GM08714 (cell line): ENCODE measurements around the gene PXDN.

Experiments used
- H3K4me3 ChIP-seq: fragments of 200-500 bp; sonication (Bioruptor generic); 2 replicates; pipeline ENCODE4 v1.5.1; 2014; ENCODE audit warnings: mild to moderate bottlenecking, low read length, inconsistent platforms
- ZNF274 ChIP-seq: IDR thresholded peaks from 2 replicates; pipeline ENCODE4 v1.6.1; 2012; ENCODE audit warnings: mild to moderate bottlenecking, low read depth, low read length

PXDN gene

GRCh38 chr2:1617425-1618021, 126.8 kb downstream of the PXDN start:
- TF ChIP-seq ZNF274 = no peak
- H3K4me3 ChIP-seq = no peak overlapping the region

DNA sequence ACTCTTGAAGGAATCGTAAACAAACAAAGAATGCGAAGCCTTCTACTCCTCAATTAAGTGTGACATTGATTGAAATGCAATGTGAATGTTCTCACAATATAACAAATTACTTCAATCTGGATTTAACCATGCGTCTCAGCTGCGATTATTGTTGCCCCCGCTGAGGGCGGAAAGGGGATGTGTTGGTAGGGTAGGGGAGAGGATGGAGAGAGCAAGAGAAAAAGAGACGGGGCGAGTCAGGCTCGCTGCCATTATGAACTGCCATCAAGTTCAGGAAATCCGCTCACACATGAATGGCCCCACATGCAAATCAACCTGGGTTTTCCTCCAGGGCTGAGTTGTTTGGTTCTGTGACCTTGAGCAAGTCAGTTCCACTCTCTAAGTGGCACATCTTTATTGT, 129.8 kb downstream of the PXDN start:
- TF ChIP-seq ZNF274 = no peak
- no peak overlapping the region; the same call in 1 of the 2 replicates for H3K4me3 ChIP-seq

- H3K4me3 ChIP-seq = no peak overlapping the region
Observed at GRCh38 chr2:1613731-1614354, 130.5 kb downstream of the PXDN start.

DNA sequence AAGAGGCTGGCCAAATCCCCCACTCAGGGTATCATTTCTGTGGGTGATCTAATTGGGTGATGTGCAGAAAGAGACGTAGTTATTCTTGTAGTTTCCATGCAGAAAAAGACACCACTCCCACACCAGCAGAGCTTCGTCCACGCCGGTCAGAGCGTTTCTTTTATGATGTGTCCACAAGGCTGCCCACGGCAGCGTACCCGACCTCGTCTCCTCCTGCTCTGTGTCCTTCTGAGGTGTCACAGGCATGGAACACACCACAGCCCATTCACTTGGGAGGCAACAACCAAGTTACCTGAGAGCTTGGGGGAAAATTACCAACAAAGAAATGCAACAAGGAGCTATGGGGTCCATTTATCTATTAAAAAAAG, 131.3 kb downstream of the PXDN start:
- no peak for TF ChIP-seq ZNF274
- H3K4me3 ChIP-seq = no peak overlapping the region

More at GRCh38 chr2:1613731-1614354, 130.5 kb downstream of the PXDN start:
- no peak for TF ChIP-seq ZNF274

- no peak overlapping the region for H3K4me3 ChIP-seq
- no peak for TF ChIP-seq ZNF274
Observed at GRCh38 chr2:1612391-1613077, 131.8 kb downstream of the PXDN start.

- TF ChIP-seq ZNF274 = no peak
- no peak overlapping the region for H3K4me3 ChIP-seq
Observed at GRCh38 chr2:1611886-1612285, 132.4 kb downstream of the PXDN start.

- no peak overlapping the region for H3K4me3 ChIP-seq
Observed at GRCh38 chr2:1610096-1610485, 134.2 kb downstream of the PXDN start.

GRCh38 chr2:1609485-1610095, 134.7 kb downstream of the PXDN start:
- no peak for TF ChIP-seq ZNF274
- H3K4me3 ChIP-seq = no peak overlapping the region

More at GRCh38 chr2:1610096-1610485, 134.2 kb downstream of the PXDN start:
- no peak for TF ChIP-seq ZNF274

DNA sequence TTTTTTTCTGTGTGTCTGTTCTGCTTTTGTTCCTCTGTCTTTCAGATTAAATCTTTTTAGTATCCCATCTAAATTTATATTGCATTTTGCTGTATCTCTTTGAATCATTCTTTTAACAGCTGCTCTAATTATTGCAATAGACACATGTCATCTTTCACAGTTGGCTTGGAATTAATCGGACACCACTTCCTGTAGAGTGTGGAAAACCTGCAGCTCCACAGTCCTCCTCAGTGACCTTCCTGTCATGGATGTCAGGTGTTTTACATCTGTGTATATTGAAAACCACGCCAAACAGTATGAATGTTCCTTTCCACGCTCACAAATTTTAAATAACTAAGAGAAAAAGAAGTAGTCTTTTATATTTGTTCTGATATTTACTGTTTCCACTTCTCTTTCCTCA, 135.3 kb downstream of the PXDN start:
- H3K4me3 ChIP-seq = no peak overlapping the region

GRCh38 chr2:1607971-1608688, 136.2 kb downstream of the PXDN start:
- no peak overlapping the region for H3K4me3 ChIP-seq
- TF ChIP-seq ZNF274 = no peak

More for the DNA sequence above, 135.3 kb downstream of the PXDN start:
- no peak for TF ChIP-seq ZNF274

GRCh38 chr2:1607236-1607920, 136.9 kb downstream of the PXDN start:
- no peak for TF ChIP-seq ZNF274

DNA sequence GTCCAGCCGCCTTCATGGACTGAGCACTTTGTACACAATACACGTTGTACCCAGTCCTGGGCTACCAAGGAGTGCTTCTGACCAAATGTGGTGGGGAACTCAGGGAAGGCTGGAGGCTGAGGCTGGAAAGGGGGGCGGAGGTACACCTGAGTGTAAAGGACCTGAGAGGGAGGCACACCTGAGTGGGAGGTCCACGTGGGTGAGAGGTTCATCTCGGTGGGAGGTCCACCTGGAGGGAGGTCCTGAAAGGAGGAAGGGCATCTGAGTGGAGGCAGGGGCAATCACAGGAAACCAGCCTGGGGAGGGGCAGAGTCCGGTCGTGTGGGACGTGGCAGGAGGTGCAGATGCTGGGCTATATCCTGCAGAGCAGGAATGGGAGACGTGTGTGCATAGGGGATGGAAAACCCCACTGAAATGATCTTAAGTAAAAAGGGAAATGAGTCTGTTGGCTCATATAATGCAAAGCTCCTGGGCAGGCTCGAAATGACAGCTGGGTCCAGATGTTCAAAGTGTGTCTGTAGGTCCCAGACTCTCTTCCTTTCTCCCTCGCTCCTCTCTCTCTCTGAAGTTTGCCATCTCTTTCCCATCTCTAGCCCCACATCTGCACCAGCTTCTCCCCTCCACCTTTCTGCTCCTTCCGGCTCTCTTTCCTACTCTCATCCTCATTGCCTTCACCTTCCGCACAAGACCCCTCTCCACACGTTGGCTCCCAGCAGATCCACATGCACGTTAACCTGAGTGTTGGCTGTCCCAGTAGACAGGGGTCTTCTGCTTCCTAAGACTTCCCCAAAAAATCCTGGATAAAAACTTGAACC, 137.7 kb downstream of the PXDN start:
- TF ChIP-seq ZNF274 = no peak

More at GRCh38 chr2:1607236-1607920, 136.9 kb downstream of the PXDN start:
- H3K4me3 ChIP-seq = no peak overlapping the region

GRCh38 chr2:1606046-1606400, 138.3 kb downstream of the PXDN start:
- TF ChIP-seq ZNF274 = no peak
- H3K4me3 ChIP-seq = no peak overlapping the region

More for the DNA sequence above, 137.7 kb downstream of the PXDN start:
- H3K4me3 ChIP-seq = no peak overlapping the region
